Ovary (tissue), 3 donors: ENCODE data around the gene LGALS7B.

ENCODE experiments used
- CTCF ChIP-seq, 3 donors: fragments of 450-650 bp in 2 of 3; fragments of 200-600 bp in 1 of 3; IDR thresholded peaks; one replicate each; pipeline versions ENCODE4 v1.5.1 to v1.8.0; 2016 to 2022; ENCODE audit warnings: antibody characterized with exemption in 3 of 3, mild to moderate bottlenecking in 1 of 3
- EP300 ChIP-seq: sonication (generic); formaldehyde crosslinking; IDR thresholded peaks from one replicate; pipeline ENCODE4 v1.6.1; 2017; ENCODE audit warnings: antibody characterized with exemption
- POLR2A ChIP-seq: fragments of 450-650 bp; IDR thresholded peaks from one replicate; pipeline ENCODE4 v1.6.1; 2017; ENCODE audit warnings: antibody characterized with exemption, mild to moderate bottlenecking, moderate library complexity
- donor health status: DM: no; HTN: no; CAD: no.

GRCh38 chr19:38774181-38774950 is 14.6 kb upstream of the LGALS7B start:
- TF ChIP-seq POLR2A (no peak), CTCF (IDR thresholded peaks at IDR 0.05) (no peak), EP300 (no peak)
